Skeletal muscle cell (primary cell): ENCODE data around the gene BOK.
"Not testable (repeated sequence)": the region's sequence is repeated elsewhere in the genome, so short reads cannot be mapped to it uniquely, and the experiment has no call there.

Source experiments
- DNase-seq: peaks from one replicate; pipeline ENCODE4 v3.0.0-alpha.2; 2010; ENCODE audit warnings: low read depth
- H3K4me3 ChIP-seq: 2 replicates; pipeline ENCODE4 v1.5.1; 2011; ENCODE audit warnings: low read depth, mild to moderate bottlenecking, control low read depth, low read length, moderate library complexity

The BOK gene

DNA sequence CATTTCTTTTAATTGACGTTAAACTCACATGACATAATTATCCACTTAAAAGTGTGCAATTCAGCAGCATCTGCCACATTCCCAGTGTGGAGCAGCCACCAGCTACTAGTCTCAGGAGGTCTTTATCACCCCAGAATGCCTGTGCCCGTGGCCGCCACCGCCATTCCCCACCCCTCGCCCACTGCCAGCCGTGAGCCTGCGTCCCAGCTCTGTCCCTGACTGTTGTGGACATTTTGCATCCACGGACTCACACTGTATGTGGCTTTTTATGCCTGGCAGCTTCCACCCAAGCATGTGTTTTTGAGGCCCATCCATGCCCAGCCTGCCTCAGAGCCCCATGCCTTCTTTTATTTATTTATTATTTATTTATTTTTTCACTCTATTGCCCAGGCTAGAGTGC, 9.2 kb downstream of the BOK start:
- no peak for DNase-seq

GRCh38 chr2:241568726-241569125, 10.2 kb downstream of the BOK start:
- DNase-seq: no peak
- no peak overlapping the region for H3K4me3 ChIP-seq

More for the DNA sequence above, 9.2 kb downstream of the BOK start:
- H3K4me3 ChIP-seq: no peak overlapping the region

DNA sequence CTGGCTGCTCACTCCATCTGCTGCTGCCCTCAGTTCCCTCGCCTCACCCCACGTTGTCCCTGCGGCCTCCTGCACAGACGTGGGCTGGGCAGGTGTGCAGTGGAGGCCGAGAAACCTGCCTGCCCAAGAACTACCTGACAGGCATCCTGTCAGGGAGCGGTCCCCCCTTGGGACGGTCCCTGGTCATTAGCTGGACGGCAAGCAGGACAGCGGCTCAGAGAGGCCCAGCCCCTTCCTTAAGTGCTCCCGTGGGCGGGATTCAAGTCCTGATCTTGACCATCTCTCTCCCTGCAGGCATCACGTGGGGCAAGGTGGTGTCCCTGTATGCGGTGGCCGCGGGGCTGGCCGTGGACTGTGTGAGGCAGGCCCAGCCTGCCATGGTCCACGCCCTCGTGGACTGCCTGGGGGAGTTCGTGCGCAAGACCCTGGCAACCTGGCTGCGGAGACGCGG, 11.3 kb downstream of the BOK start:
- no peak for DNase-seq
- H3K4me3 ChIP-seq: no peak overlapping the region

GRCh38 chr2:241570961-241571581, 12.5 kb downstream of the BOK start:
- DNase-seq: no peak

GRCh38 chr2:241571821-241572620, 13.5 kb downstream of the BOK start:
- DNase-seq: no peak
- no peak overlapping the region for H3K4me3 ChIP-seq

More at GRCh38 chr2:241570961-241571581, 12.5 kb downstream of the BOK start:
- H3K4me3 ChIP-seq: no peak overlapping the region

- not testable (repeated sequence) for H3K4me3 ChIP-seq, DNase-seq
Measured at GRCh38 chr2:241572915-241573651, 14.5 kb downstream of the BOK start.

DNA sequence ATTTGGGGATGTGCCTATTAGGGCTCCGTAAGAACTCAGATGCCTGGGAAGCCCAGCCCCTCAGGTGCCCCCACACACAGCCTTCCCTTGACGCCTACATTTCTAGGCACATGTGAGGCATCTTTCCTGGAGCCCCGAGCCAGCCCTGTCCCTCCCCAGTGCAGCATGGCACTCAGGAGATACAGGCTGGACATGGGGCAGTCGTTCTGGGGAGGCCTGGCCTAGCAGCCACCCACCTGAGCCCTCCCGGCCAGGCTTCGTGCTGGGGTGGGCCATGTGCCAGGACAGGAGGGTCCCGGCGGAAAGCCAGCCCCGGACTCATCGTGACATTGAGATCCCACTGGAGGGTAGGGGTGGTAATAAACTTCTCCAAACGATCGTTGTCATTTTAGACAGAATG, 15.2 kb downstream of the BOK start:
- no peak for DNase-seq
- no peak overlapping the region for H3K4me3 ChIP-seq

GRCh38 chr2:241574911-241575623, 16.5 kb downstream of the BOK start:
- DNase-seq: no peak
- H3K4me3 ChIP-seq: no peak overlapping the region

GRCh38 chr2:241575624-241576292, 17.2 kb downstream of the BOK start:
- no peak overlapping the region for H3K4me3 ChIP-seq
- no peak for DNase-seq

DNA sequence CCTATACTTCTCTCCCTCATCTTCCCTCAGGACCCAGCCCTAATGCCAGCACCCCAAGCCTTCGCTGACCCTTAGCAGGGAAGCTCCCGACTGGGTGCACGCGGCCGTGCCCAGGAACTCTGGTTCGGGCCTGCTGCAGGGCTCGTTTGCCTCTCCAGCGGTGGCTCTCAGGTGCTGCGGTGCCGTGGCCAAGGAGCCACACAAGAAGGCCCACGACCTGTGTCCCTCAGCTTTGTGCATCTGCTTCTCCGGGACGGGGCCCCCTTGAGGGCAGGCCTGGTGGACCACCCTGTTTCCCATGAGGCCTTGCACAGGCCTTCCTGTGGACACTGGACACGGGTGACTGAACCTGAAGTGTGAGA, 17.7 kb downstream of the BOK start:
- no peak overlapping the region for H3K4me3 ChIP-seq
- DNase-seq: no peak

DNA sequence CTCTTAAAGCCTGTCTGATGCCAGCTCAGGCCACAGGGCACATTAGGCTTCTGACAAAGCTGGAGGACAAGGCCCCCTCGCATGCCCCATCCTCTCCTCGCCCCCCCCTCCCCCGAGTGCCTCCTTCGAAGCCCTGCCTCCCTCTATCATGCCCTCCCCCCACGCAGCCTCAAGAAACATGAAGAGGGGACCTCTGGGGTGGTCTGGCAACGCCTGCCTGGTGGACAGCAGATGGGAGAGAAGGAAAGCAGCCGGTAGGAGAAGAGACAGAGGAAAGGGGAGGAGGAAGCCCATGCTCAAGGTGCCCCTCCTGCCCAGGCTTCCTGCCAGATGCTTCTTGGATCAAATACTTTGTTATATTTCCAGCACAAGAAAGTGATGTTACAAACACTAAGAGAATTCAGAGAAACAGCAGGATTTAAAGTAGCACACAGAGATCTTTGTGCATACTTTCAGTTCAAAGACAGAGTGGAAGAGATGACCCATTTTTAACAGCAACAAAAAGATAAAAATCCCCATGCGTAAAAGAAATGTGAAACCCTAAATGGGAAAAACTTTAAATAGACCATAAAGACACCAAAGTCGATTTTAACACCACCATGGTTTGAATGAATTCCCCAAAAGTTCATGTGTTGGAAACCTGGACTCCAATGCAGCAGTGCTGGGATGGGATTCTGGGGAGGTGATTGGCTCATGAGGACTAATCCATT, 19.0 kb downstream of the BOK start:
- DNase-seq: no peak
- H3K4me3 ChIP-seq: no peak overlapping the region

GRCh38 chr2:241579281-241579680, 20.7 kb downstream of the BOK start:
- DNase-seq: no peak
- H3K4me3 ChIP-seq: no peak overlapping the region

DNA sequence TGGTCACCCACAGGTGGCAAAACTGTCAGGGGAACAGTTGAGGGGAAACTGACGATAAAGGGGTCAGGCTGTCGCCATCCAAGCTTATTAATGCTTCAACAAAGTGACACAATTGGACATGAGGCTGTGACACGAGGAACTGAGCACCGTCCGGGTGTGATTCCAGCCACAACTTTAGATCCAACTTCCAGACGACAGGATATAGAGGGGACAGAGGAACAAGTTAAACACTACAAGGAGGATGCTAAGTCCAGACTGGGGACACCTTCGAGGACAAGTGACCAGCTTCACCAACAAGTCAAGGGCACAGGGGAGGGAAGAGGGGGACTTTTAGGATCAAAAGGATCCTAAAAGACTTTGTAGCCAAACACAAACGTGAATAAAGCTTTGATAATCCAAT, 23.8 kb downstream of the BOK start:
- no peak overlapping the region for H3K4me3 ChIP-seq
- DNase-seq: no peak

- no peak for DNase-seq
- no peak overlapping the region for H3K4me3 ChIP-seq
Measured at GRCh38 chr2:241582806-241583205, 24.3 kb downstream of the BOK start.

DNA sequence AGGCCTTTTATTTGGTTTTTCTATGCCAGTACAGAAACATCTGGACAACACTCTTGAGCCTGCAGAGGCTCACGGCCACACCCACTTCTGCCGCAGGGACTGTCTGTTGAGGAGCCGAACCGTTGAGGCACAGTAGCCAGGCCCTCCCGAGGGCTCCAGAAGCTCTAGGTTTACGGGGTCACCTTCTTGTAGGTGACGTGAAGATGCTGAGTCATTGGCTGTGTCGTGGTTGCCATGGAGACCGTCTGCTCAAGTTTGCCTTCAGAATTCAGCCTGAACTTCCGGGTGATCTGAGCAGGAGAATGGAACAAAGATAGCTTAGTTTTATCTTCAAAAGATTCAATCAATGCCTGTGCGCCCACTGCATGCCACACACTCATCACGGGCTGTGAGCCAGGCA, 25.9 kb downstream of the BOK start:
- peak; percentile 31 for DNase-seq
- no peak overlapping the region for H3K4me3 ChIP-seq

GRCh38 chr2:241586564-241587264, 28.2 kb downstream of the BOK start:
- no peak for DNase-seq
- no peak overlapping the region for H3K4me3 ChIP-seq

GRCh38 chr2:241589863-241590262, 31.3 kb downstream of the BOK start:
- DNase-seq, H3K4me3 ChIP-seq: not testable (repeated sequence)
